ENCODE results near the gene MEI1.
"Not testable (repeated sequence)": the region's sequence is repeated elsewhere in the genome, so short reads cannot be mapped to it uniquely, and the experiment has no call there.

The MEI1 gene

DNA sequence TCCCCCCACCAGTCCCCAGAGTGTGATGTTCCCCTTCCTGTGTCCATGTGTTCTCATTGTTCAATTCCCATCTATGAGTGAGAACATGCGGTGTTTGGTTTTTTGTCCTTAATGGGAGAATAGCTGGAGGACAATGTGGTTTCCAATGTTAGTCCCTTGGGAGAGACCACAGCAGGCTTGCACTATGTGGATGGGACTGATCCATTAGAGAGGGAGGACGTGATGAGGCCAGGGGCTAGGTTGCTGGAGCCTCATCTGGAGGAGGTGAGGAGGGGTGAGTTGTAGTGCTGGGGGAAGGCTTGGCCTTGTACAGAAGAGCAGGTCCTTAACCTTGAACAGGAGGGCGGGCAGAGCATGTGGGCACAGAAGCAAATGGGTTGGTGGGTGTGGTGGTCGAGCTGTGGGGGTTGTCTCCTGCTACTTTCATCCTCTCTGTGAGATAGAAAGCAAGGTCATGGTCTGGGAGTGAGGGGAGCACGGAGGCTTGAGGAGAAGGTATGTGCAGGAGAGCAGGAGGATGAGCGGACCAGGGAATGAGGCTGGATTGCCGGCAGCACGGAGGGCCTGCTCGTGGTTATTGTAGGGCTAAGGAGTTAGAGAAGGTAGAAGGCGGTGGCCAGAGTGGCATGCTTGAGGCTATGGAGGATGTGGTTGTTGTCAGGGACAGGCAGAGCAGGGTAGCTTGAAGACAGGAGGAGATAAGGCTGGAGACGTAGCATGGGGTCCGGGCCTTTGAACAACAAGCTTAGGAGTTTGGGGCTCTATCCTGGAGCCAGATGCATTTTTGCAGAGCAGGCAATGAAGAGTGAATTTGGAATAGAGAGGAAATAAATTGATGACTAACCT is 122.4 kb downstream of the MEI1 start:
- DNase-seq (ENCODE audit: low read depth in 2 of 2), result no peak

DNA sequence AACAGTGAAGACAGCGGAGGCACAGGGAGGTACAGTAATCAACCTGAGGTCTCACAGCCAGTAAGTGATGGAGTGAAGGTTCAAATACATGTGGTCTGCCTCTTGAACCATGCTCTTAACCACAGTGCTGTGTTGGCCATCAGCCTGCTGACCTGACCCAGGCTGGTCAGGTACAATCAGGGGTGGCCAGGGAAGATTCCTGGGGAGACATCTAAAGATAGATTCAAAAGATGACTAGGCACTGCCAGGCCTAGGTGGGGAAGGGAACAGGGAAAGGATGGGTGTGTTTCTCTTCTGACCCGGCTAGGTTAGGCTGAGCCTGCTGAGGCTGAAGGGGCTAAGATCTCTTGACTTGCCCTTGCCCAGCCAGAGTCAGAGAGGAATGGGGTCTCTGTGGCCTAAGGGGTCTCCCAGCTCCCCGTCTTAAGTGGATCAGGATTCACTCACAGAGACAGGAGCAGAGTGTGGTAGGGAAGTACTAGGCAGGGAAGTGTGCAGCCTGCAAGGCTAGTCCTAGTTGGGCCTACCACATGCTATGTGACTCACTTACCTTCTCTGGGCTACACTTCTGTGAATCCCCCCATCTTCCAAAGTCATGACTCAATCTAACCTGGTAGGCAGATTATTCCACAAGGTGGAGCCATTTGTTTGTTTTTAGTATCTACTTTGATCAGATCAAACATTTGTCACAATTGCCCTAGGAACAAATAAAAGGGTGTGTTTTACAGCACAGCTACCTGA is 123.2 kb downstream of the MEI1 start:
- DNase-seq (ENCODE audit: low read depth in 2 of 2), result peak; percentile 14 to 38

DNA sequence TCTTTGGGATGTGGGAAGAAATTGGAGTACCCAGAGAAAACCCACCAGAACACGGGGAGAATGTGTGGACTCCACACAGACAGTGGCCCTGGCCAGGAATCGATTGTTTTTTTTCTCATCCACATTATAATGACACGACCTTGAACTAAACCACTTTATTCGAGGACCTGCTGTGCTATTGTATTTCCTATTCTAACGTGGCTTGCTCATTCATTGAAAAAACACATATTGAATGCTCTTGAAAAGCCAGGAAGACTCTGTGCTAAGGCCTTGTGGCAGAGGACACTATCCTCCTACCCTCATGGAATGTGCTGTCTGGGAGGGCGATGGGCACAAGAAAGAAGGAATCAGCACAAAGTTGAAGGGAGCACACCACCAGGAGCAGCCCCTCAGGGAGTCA is 124.5 kb downstream of the MEI1 start:
- DNase-seq (ENCODE audit: low read depth in 2 of 2), result no peak

DNA sequence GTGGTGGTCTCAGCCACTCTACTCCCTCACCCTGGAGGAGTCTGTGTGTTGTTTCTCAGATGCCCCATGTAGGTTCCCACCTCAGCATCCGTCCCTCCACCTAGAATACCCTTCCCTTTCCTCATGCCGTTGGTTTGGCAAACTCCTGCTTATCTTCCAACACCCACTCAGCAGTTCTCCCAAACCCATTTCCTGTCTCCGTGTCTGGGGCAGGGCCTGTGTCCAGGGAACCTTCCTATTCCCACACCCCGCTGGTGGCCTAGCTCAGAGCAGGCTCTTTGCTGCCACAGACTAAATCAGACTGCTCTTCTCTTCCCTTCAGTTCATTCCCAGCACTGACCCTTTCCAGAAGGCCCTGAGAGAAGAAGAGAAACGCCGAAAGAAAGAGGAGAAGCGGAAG is 126.1 kb downstream of the MEI1 start:
- DNase-seq (ENCODE audit: low read depth in 2 of 2), result no peak

DNA sequence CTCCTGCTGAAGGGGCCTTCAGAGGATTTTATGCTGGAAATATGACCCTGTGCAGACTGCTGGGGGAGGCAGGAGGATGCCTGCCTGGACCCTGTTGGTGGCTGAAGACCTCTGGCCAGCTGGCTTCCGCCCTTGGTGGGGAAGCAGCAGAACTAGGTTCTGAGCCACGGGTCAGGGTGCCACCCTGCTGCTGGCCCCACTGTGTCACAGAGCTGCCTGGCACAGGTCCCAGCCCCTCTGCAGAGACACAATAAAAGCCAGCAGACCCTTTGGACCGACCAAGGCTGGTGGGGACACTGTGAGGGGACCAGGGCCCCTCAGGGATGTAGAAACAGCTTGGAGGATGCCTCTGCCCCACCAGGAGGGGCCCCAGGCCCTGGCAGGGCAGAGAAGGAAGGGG is 126.7 kb downstream of the MEI1 start:
- DNase-seq (ENCODE audit: low read depth in 2 of 2), result no peak

DNA sequence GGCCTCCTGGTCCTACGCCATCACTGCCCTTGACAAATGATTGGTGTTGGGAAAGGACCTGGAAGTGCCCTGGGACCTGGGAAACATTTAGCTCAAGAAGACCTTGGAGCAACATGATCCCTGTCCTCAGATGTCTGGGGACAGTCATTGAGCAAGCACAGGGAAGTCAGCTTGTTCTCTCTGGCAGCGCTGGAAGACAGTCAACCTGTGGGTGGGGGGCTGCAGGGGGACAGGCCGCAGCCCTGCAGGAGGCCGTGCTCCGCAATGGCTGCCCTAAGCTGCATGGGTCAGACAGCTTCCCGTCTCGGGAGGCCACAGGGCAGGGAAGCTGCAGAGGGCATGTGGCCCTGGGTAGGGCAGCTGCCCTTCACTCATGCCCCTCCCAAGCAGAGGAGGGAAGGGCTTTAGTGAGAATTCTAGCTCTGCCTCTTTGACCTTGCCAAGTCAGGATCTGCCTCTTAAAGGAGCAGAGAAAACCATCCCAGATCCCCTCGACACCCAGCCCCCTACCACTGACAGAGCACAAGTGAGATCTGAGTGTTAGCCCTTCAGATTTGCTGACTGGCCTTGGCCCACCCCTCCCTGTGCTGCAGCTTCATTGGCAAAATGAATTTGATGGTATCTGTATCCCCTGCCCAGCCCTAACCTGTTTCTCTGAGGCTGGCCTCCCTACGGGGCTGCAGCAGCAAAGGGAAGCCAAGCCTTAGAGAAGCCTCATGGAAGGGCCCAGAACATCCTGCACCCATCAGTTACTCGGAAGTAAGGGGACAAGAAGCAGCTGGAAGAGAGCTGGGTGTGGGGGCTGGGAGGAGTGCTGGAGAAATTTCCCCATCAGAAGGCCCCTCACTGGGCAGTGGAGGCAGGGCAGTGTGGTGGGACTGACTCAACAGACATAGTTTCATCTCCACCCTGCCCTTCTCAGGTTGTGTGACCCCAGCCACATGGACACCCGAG is 127.4 kb downstream of the MEI1 start:
- DNase-seq (ENCODE audit: low read depth in 2 of 2), result no peak

GRCh38 chr22:41827671-41828070 is 128.4 kb downstream of the MEI1 start:
- no peak for DNase-seq (ENCODE audit: low read depth in 2 of 2)

GRCh38 chr22:41828516-41828915 is 129.2 kb downstream of the MEI1 start:
- no peak for DNase-seq (ENCODE audit: low read depth in 2 of 2)

DNA sequence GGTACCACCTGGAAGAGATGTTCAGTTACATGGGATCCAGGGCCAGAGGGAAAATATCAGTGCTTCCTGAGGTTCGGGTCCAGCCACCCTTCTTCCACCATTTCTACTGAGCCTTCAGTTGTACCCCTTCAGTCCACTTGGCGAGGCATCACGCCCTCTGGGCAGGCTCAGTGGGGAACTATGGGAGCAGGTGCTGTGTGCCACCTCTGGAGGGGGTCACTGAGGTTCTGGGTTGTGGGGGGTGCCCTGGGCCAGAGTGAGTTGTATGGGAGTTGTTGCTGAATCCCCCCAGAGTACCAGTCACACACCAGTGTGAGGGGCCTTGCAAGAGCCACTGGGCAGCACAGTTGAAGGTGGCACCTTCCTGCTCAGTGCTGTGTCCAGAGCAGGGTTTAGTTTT is 130.9 kb downstream of the MEI1 start:
- no peak for DNase-seq (ENCODE audit: low read depth in 2 of 2)

GRCh38 chr22:41831383-41831782 is 132.1 kb downstream of the MEI1 start:
- no peak for DNase-seq (ENCODE audit: low read depth in 2 of 2)

DNA sequence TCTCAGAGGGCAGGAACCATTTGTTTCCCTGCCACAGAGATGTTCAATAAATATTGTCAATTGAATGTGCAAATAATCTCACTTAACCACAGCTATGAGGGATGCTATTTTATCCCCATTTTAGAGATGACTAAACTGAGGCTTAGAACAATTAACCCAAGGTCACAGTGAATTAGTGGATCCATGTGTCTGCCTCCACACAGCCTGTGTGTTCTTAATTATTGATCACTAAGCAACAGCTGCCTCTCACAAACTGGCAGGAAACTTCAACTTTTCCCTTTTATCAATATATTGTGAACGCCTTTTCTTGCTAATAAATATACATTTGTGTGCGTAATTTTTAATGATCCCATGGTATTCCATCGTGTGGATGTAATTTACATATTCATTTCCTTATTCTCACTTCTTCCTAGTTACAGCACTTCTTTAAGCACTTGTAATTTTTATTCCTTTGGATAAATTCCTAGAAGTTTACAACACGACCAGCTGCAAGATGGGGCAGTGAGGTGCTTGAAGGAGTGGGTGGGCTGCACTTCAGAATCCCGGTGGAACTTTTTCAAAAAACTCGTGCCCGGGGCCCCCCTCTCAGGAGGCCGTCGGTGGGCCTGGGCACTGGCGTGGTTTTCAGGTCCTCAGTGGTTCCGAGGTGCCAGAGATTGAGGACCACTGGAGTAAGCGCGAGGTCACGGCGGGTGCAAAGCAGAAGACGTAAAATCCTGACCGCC is 132.7 kb downstream of the MEI1 start:
- no peak for DNase-seq (ENCODE audit: low read depth in 2 of 2)

DNA sequence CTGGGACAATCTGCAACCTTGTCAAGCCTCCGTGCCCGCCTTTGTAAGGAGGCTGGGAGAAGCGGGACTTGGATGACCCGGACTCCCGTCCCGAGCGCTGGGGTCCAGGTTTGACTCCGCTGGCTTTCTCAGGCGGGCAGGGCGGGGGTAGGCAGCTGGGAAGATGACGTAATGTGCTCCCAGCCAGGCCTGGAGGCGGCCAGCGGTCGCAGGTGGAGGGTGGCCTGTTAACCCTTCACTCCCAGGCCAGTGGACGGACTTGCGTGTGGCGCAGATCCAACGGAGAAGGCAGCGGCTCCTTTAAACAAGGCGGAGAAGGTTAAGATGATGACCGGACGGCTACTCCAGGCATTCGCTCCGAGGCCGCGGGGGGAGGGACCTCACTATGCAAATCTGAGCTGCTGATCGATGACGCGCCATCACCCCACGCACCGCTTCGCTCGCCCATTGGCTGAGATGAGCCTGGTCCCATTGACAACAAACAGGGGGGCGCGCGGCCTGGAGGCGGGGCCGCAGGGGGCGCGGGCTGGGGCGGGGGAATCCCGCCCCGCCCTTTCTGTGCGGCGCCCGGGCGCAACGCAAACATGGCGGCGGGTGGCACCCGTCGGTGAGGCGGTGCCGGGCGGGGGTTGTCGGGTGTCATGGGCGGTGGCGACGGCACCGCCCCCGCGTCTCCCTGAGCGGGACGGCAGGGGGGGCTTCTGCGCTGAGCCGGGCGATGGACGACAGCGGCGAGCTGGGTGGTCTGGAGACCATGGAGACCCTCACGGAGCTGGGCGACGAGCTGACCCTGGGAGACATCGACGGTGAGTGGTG is 133.5 kb downstream of the MEI1 start, which contains the start of gene SREBF2:
Gene SREBF2 (plus strand): TSS at position 553 of the 816 bp plus-strand sequence. CDS start 166 bp downstream, at position 719.
- peak; percentile 98 to 99 for DNase-seq (ENCODE audit: low read depth in 2 of 2)

- DNase-seq (ENCODE audit: low read depth in 2 of 2), result peak in 1 of 2 donors; percentile 9
Measured at GRCh38 chr22:41833369-41834004, 134.2 kb downstream of the MEI1 start.

DNA sequence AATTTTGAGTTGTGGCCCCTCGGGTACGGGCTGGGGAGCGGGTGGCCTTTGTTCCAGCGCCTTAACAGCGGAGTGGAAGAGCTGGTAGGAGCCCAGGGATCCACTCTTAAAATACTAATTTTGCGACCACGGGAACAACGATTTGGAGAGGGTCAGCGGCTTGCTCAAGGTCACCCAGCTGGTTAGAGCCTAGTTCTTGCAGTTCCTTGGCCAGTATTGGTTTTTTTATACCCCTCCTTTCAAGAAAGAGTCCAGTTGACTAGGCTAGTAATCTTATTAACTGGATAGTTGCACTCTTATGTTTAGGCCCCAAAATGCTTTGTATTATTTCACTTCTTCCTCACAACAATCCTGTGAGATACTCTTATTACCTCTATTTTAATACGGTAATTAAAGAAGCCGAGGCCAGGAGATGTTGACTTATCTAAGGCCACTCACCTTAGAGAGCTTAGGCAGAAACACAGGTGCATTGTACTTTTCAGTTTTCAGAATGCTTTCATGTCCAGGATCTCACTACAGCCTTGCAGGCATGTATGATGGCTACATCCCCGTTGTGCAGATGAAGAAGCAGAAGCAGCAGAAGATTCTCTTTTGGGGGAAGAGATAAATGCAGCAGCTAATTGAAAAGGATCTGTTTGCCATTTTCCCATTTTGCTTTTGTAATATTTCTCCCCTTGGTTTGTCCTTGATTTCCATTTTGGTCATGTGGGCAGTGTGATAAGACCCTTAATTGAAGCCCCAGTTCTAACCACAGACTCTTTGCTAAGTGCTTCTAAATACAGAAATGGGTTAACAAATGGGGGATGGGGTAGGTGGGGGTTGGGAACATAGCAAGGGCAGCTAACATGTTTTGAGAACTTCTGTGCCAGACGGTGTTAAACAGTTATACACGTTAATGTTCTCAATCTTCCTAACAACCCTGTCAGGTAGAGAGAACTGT is 135.0 kb downstream of the MEI1 start:
- DNase-seq (ENCODE audit: low read depth in 2 of 2), result no peak

- DNase-seq (ENCODE audit: low read depth in 2 of 2), result not testable (repeated sequence)
Measured at GRCh38 chr22:41835462-41835861, 136.2 kb downstream of the MEI1 start.

DNA sequence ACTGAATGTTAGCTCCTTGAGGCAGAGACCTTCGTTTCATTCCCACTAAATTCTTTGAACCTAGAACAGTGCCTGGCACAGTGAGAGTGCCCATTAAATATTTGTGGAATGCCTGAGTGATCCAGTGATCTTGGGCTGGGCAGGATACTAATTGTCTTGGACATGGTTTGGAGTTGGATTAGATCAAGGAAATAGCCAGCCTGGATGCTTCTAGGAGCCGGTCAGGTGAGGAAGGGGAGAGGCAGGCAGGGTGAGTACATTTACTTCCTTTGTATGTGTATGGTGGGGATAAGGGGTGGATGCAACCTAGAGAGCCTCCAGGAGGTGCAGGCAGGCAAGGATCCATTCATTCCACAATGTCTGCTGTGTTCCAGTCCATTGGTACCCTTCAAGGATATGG is 137.2 kb downstream of the MEI1 start:
- DNase-seq (ENCODE audit: low read depth in 2 of 2), result no peak

DNA sequence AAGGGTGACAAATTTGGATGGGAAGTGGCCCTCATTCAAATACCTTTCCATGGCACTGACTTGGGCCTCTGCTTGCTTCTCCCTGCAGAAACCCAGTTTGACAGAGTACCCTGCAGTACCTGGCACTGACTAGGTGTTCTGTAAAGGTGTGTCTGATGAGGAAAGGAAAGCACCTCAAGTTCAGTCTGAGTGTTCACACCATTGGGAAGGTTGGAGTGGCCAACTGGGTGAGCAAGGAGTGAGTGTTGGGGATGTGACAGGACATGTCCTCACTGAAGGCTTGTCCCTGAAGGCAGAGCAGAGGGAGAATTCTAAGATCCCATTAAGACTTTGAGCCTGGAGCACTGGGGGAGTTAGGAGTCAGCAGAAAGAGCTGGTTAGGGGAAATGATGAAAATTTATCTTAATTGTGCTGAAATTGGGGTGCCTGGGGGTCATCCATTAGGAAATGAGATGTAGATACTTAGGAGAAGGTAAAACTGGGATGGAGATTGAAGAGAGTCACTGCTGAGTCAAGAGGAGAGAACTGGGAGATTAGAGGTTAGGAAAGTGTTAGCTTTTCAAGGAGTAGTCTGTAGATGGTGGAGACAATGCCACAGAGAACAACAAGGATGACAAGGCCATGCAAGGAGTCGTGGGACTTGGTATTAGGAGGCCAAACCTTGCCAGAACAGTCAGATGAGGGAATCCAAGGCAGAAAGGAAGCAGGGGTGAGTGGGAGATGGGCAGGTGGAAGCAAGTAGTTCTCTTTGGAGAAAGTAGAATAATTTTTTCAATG is 139.7 kb downstream of the MEI1 start:
- no peak for DNase-seq (ENCODE audit: low read depth in 2 of 2)

- DNase-seq (ENCODE audit: low read depth in 2 of 2), result no peak
Measured at GRCh38 chr22:41840216-41840615, 140.9 kb downstream of the MEI1 start.

Data from activated CD8-positive, alpha-beta memory T cell treated with anti-CD3 and anti-CD28 coated beads for 4 hours (primary cell).